Activated CD4-positive, CD25-positive, alpha-beta regulatory T cell treated with anti-CD3 and anti-CD28 coated beads, Interleukin-2, amount 50 U/mL, for 72 hours (primary cell): Measurements from ENCODE around the gene PCCA.

ENCODE experiments used
- DNase-seq: peaks from one replicate; pipeline ENCODE4 v3.0.0; 2021

PCCA gene

GRCh38 chr13:100434010-100434763 lies 345.3 kb downstream of the PCCA start:
- DNase-seq, result no peak

GRCh38 chr13:100436099-100436498 lies 347.2 kb downstream of the PCCA start:
- DNase-seq, result no peak

GRCh38 chr13:100438059-100438788 lies 349.3 kb downstream of the PCCA start:
- DNase-seq, result no peak

- DNase-seq, result no peak
Observed at GRCh38 chr13:100439247-100439970, 350.5 kb downstream of the PCCA start.

GRCh38 chr13:100440751-100441425 lies 352.0 kb downstream of the PCCA start:
- DNase-seq, result no peak

- no peak for DNase-seq
Observed at GRCh38 chr13:100442095-100442832, 353.4 kb downstream of the PCCA start.

- DNase-seq, result no peak
Observed at GRCh38 chr13:100443278-100443997, 354.5 kb downstream of the PCCA start.

GRCh38 chr13:100443998-100444328 lies 355.1 kb downstream of the PCCA start:
- DNase-seq, result no peak

GRCh38 chr13:100447831-100448230 lies 358.9 kb downstream of the PCCA start:
- no peak for DNase-seq

GRCh38 chr13:100451923-100452322 lies 363.0 kb downstream of the PCCA start:
- DNase-seq, result no peak

- no peak for DNase-seq
Observed at GRCh38 chr13:100454876-100455275, 366.0 kb downstream of the PCCA start.

GRCh38 chr13:100458673-100459072 lies 369.8 kb downstream of the PCCA start:
- DNase-seq, result no peak

- no peak for DNase-seq
Observed at GRCh38 chr13:100459747-100460146, 370.9 kb downstream of the PCCA start.

- DNase-seq, result no peak
Observed at GRCh38 chr13:100460266-100460665, 371.4 kb downstream of the PCCA start.

- DNase-seq, result no peak
Observed at GRCh38 chr13:100460791-100461190, 371.9 kb downstream of the PCCA start.

GRCh38 chr13:100461309-100462030 lies 372.6 kb downstream of the PCCA start:
- no peak for DNase-seq

- no peak for DNase-seq
Observed at GRCh38 chr13:100464006-100464405, 375.1 kb downstream of the PCCA start.

- no peak for DNase-seq
Observed at GRCh38 chr13:100465558-100465957, 376.7 kb downstream of the PCCA start.

GRCh38 chr13:100470866-100471505 lies 382.1 kb downstream of the PCCA start:
- DNase-seq, result no peak

- DNase-seq, result no peak
Observed at GRCh38 chr13:100473087-100473486, 384.2 kb downstream of the PCCA start.
